22Rv1 (cell line): ENCODE data around the gene ZNF678.
A peak's percentile ranks its signal among the peaks of the same experiment; 100 is the strongest.

ENCODE experiments used
- H3K27ac ChIP-seq: fragments of 450-650 bp; 2 replicates; pipeline ENCODE4 v1.5.1; 2017
- ZFX ChIP-seq: fragments of 450-650 bp; IDR thresholded peaks from 2 replicates; pipeline ENCODE4 v1.6.1; 2017; ENCODE audit warnings: antibody characterized with exemption, borderline replicate concordance
- TF ChIP-seq, protein P1 (sequence below): fragments of 450-650 bp; IDR thresholded peaks from 2 replicates; pipeline ENCODE4 v1.5.1; 2017; ENCODE audit warnings: mild to moderate bottlenecking

Gene ZNF678

DNA sequence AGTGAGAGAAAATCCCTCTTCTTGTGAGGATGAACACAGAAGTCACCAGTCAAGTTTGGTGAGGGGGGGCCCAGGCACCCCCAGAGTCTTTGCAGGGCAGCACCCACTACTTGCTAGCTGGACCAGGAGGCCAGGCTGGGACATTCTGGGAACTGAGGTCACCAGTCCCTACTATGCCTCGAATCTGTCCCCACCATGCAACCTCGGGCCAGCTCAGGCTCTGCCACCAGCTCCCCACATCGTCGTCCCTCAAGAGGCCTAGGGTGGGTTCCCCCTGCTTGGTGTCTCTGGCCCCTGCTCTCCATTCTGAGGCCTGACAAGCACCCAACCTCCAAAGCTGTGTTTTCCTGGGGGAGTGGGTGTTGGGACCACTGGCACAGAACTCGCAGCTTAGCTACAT lies 22.2 kb upstream of the ZNF678 start:
- TF ChIP-seq, protein P1, sequence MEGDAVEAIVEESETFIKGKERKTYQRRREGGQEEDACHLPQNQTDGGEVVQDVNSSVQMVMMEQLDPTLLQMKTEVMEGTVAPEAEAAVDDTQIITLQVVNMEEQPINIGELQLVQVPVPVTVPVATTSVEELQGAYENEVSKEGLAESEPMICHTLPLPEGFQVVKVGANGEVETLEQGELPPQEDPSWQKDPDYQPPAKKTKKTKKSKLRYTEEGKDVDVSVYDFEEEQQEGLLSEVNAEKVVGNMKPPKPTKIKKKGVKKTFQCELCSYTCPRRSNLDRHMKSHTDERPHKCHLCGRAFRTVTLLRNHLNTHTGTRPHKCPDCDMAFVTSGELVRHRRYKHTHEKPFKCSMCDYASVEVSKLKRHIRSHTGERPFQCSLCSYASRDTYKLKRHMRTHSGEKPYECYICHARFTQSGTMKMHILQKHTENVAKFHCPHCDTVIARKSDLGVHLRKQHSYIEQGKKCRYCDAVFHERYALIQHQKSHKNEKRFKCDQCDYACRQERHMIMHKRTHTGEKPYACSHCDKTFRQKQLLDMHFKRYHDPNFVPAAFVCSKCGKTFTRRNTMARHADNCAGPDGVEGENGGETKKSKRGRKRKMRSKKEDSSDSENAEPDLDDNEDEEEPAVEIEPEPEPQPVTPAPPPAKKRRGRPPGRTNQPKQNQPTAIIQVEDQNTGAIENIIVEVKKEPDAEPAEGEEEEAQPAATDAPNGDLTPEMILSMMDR = no peak
- TF ChIP-seq ZFX = no peak
- H3K27ac ChIP-seq = no peak overlapping the region

- peak overlapping the region; percentile 61; the same call in 1 of the 2 replicates for H3K27ac ChIP-seq
- TF ChIP-seq, protein P1 = no peak
- no peak for TF ChIP-seq ZFX
These were observed 21.6 kb upstream of the ZNF678 start for GRCh38 chr1:227541796-227542152.

GRCh38 chr1:227542153-227543120 lies 20.9 kb upstream of the ZNF678 start:
- no peak for TF ChIP-seq ZFX
- TF ChIP-seq, protein P1 = peak; percentile 100
- H3K27ac ChIP-seq = peak overlapping the region; percentile 61

GRCh38 chr1:227543283-227544066 lies 19.9 kb upstream of the ZNF678 start:
- peak overlapping the region; percentile 61; the same call in 1 of the 2 replicates for H3K27ac ChIP-seq

DNA sequence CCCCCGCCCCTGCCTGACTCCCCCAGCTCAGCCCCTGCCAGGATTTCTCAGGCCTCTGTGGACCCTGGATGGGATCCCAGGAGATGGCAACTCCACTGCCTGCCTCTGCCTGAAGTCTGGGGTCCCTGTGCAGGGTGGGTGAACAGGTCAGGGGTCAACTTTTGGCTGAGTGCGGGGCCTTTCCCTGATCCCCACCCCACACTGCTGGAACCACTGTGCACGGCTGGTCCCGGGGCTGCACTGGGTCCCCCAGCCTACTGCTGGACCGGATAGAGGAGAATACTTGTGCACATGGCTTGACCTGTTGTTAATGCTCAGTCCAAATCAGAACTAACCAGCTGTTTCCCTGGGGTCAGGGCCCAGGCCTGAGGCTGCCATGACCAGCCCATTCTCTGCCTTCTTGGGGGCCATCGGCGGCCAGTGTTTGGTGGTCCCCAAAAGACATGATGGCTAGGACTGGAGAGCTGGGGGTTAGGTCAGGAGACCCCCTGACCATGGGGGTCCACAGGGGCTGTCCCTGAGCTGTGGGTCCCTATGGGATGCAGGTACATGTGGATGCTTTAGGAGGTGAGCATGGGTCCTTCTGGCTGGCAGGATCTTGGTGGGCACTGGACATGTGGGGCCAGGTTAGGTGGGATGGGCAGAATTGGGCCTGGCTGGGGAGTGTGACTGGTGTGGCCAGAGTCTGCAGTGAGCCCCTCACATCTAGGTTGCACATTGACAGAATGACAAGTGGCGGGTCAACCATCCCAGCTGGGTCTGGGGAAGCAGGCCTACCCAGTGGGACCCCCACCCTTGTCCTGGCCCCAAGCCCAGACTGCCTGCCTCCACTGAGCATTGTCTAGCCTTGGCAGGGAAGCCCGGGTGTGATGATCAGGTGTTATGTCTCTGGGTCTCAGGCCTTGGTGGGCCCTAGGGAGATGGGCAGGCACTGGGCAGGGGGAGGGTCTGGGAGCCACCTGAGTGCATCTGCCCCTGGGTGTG lies 19.0 kb upstream of the ZNF678 start:
- no peak overlapping the region for H3K27ac ChIP-seq
- TF ChIP-seq ZFX = no peak
- TF ChIP-seq, protein P1 = no peak

More at GRCh38 chr1:227543283-227544066, 19.9 kb upstream of the ZNF678 start:
- no peak for TF ChIP-seq ZFX
- TF ChIP-seq, protein P1 = no peak

DNA sequence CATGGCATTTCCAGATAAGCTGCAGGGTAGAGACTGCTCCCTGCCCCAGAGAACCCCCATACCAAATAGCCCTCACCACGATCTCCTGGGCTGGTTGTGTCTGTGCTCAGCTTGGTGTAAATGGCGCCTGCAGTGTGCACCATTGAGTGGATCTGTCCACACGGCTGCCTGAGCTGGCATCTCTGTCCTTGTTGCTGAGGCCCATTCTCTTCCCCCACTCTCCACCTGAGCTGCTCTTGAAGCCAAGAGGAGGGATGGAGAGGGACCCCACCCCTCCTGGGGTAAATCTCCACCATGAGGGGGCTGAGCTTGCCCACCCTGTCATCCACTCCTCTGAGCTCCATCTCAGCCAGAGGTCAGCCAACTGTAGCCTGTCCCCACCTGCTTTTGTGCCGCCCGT lies 18.0 kb upstream of the ZNF678 start:
- TF ChIP-seq, protein P1 = no peak
- no peak for TF ChIP-seq ZFX
- no peak overlapping the region for H3K27ac ChIP-seq
